ENCODE measurements around the gene WBP2NL.
"Not testable (repeated sequence)": the region's sequence is repeated elsewhere in the genome, so short reads cannot be mapped to it uniquely, and the experiment has no call there.

The WBP2NL gene

GRCh38 chr22:42035256-42035655, 36.7 kb downstream of the WBP2NL start:
- DNase-seq, result no peak

- no peak for DNase-seq
These were observed 40.7 kb downstream of the WBP2NL start for GRCh38 chr22:42039271-42039670.

DNA sequence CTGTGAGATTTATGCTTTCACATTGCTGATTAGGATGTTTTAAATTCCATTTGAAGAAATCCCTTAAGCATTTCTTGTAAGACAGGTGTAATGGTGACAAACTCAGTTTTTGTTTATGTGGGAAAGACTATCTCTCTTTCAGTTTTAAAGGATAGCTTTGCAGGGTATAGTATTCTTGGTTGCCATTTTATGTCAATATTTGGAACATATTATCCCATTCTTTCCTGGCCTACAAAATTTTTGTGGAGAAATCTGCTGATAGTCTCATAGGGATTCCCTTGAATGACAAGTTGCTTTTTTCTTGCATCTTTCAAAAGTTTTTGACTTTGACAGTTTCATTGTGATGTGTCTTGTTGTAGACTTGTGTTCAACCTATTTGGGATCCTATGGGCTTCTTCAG, 43.2 kb downstream of the WBP2NL start:
- DNase-seq, result no peak

GRCh38 chr22:42050641-42051180, 52.1 kb downstream of the WBP2NL start:
- no peak for DNase-seq

DNA sequence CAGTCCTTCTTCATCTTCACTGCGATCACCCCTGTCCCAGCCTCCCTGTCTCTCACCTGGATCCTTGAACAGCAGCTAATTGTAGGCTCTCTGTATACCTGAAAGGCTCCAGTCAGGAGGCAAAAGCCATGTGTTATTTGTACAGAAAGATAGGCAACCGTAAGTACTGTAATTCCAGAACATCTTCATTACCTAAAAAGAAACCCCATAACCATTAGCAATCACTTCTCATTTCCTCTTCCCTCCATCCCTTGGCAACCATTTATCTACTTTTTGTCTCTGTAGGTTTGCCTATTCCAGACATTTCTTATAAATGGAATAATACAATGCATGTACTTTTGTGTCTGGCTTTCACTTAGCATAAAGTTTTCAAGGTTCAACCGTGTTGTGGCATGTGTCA, 54.2 kb downstream of the WBP2NL start:
- no peak for DNase-seq

GRCh38 chr22:42056757-42057511, 58.3 kb downstream of the WBP2NL start:
- DNase-seq, result no peak

DNA sequence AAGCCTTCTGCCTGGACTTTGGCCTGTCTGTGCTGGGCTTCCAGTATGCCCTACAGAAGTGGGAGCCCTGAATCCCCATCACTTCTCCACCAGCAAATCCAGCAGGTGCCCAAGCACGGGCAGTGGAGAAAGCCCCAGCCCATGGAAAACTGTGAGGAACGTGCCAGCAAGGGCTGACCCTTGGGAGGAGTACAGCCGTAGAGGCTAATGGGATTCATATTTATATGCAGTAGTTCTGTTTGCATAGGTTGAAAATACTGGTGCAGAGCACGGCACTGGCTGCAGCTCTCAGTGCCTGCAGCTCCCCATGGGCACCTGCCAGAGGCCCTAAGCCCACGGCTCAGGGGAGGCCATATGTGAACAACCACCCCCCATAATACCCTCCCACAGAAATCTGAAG, 61.9 kb downstream of the WBP2NL start:
- no peak for DNase-seq

DNA sequence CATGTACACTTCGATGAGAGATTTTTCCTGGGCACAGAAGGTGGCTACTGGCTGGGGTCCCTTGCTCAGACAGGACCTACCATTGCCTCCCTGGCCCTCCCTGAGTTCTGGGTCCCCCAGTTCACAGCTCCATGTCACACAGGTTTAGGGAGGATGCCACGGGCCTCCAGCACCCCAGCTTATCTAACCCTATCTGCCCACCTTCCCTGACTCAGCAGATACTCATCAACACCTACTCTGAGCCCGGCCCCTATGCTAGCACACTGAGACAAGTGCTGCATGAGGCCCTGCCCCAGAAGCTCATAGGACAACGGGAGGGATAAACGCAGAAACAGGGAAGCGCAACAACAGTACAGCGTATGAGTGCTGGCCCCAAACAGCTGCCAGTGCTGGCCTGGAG, 62.5 kb downstream of the WBP2NL start:
- no peak for DNase-seq

DNA sequence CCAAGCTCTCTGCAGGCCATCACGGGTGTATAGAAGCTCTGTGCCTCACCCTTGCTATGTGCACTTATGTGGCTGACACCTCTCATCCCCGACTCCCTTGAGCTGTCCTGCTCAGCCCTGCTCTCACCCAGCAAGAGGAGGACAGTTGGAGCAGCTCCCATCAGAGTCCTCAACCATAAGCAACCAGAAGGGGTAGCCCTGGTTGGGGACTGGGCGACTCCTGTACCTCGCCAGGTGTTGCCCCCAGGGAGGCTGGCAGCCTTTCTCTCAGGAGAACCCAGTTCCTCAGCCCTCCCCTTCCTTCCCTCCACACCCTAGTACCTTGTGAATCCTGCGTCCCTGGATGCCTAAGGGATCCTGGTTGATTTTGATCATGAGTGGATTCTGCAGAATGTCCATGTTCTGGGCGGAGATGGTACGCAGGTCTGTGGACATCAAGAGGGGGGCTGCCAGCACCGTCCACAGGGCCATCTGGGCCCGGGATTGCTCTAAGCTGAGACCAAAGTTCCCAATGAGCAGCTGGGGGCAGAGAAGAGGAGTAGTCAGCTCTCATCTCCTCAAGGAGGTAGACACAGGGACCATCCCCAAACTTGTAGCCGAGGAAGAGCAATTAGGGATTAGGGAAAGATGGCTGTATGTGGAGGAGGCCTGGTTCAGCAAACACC, 64.0 kb downstream of the WBP2NL start:
- DNase-seq, result no peak

DNA sequence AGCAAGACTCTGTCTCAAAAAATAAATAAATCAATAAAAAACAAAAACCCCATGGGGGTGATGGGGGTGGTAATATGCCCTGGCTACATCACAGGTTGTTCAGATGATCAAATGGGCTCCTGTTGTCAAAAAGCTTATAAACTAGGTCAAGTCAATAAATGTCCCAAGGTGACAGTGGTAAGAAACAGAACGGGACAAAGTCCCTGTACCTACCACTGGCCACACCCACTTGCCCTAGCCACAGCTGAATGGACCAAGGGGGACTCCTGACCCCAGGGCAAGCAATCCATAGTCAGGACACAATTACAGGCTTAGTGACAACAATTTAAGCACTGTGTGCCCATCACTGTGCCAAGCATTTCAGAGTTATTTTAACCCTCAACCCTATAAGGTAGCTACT, 66.0 kb downstream of the WBP2NL start:
- DNase-seq, result no peak

GRCh38 chr22:42065438-42066125, 67.0 kb downstream of the WBP2NL start:
- no peak for DNase-seq

DNA sequence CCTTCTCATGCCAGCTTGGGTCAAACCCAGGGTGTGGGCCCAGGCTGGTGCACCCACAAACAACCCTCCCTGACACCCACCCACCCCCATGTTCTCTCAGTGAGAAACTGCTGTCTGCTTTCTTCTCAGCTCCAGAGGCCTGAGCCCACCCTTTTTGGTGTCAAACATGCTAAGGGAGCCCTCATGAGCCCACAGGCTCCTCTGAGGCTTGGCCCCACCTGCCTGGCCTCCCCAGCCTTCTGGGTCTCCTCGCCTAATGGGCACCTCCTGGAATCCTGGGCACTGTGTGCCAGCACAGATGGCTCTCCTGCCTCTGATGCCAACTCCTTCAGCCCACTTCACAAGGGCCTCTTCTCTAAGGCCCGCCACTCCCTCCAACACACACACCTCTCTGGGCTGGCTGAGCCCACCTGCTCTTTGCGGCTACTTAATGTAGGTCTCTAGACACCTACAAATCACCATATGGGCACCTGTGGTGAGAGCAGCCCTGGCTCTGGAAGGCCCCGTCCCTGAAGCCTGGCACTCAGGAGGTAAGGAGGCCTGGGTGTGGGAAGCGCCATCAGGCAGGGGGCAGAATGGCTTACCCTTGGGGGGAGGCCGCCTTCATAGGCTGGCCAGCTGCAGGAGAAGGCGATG, 67.7 kb downstream of the WBP2NL start:
- no peak for DNase-seq

GRCh38 chr22:42066937-42067336, 68.3 kb downstream of the WBP2NL start:
- no peak for DNase-seq

GRCh38 chr22:42067671-42068251, 69.2 kb downstream of the WBP2NL start:
- DNase-seq, result no peak

DNA sequence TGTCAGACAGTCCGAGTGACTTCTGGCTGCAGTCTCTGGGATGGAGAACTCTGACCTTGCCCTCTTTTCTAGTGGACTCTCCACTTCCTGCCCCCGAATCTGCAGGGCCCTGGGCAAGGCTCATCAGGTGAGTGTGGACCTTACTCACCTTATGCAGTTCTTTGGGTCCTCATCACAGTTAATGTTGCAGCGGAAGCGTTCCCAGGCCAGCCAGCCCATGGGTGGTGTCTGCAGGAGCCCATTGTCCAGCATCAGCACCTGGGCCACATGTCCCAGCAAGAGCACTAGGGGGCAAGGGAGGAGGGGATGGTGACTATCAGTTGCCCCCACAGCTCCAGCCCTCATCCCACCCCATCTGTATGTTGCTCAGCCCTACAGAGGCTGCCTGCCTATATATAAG, 69.7 kb downstream of the WBP2NL start:
- DNase-seq, result no peak

DNA sequence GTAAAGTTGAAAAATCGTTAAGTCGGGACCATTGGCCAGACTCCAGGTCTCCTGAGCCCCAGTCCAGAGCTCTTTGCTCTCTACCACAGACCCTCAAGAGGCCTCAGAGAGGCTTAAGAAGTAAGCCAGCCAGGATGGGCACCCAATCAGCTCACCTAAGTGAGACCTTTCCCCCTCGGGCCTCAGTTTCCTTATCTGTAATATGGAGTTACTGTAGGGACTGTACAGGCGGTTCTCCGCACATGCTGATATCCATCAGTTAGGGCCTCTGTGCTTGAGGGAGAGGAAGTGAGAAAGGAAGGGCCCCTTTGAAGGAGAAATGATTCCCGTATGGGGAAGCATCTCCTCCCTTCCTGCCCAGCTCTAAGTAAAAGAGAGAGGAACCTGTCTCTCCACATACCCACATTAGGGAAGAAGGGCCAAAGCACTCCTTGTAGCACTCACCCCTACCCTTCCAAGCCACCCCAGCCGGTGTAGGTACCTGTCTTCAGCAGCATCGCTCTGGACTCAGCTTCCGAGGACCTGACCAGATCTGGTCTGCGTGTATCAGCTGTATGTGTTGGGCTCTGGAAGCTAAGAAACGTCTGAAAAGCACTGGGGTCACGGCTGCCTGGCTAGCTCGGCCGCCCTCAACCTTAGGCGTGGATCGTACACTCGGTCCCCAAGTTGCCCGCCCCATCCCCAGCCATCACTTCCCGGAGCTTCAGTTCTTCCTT, 71.4 kb downstream of the WBP2NL start:
- DNase-seq, result no peak

- peak; percentile 98 for DNase-seq
These were observed 72.2 kb downstream of the WBP2NL start, which contains the start of gene NAGA for GRCh38 chr22:42070517-42071422. Gene NAGA (minus strand): TSS chr22:42070812. CDS start chr22:42070297, 515 bp downstream.

- DNase-seq, result not testable (repeated sequence)
These were observed 72.9 kb downstream of the WBP2NL start for GRCh38 chr22:42071508-42071907.

DNA sequence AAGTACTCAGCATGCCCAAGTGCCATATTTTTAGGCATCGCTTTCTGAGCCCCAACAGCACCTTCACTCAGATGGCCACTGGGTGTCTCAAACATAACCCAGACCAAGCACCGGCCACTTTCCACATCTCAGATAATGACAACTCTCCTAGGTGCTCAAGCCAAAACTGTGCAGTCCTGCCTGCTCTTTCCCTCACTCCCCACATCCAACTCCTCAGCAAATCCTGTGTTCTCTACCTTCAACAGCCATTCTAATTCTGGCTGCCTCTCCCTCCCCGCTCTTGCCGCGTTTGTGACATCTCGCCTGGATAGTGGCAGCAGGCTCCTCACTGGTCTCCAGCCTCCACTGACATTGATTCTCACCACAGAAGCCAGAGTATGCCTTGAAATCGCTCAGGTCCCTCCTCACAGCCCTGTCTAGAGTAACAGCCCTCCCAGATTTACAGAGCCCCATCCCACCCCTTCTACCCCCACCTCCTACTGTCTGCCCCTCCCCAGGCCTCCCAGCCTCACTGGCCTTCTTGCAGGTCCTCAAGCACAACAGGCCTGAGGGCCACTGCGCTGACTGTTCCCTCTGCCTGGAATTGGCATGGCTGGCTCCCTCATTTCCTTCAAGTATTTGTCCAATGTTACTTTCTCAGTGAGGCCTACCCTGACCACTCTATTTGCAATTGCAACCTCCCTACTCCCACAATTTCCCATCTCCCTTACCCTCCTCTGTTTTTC, 74.2 kb downstream of the WBP2NL start:
- DNase-seq, result peak; percentile 16

DNA sequence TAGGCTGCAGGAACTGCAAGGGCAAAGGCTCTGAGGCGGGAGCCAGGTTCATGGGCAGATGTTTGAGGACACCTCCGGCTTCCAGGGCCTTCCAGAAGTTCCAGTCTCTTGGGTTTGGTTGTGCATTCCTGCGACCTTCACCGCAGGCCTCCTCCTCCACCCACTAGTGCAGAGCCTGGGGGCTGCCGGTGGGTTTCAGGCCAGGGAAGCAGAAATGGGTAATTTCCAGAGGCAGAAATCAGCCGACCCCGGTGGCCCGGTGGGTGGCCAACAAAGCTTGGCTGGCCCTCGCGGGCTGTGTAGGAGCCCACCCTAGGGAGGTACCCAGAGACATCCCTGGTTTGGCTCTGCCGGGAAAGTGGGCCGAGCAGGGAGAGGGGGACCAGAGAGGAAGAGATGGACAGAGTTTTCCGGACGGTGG, 75.0 kb downstream of the WBP2NL start:
- no peak for DNase-seq
